Neural progenitor cell (in vitro differentiated cells): Measurements from ENCODE around the gene CUL5.

Experiments
- EZH2 ChIP-seq: fragments of 200-600 bp; sonication (generic); IDR thresholded peaks from 2 replicates; pipeline ENCODE4 v1.6.1; 2017; ENCODE audit warnings: antibody characterized with exemption, mild to moderate bottlenecking, moderate library complexity
- EZH2phosphoT487 ChIP-seq: fragments of 200-600 bp; sonication (generic); IDR thresholded peaks from 2 replicates; pipeline ENCODE4 v1.6.1; 2017; ENCODE audit warnings: antibody characterized with exemption
- TF ChIP-seq, protein P1 (sequence below): fragments of 200-600 bp; sonication (generic); IDR thresholded peaks from 2 replicates; pipeline ENCODE4 v1.5.1; 2017; ENCODE audit warnings: antibody characterized with exemption, mild to moderate bottlenecking

DNA sequence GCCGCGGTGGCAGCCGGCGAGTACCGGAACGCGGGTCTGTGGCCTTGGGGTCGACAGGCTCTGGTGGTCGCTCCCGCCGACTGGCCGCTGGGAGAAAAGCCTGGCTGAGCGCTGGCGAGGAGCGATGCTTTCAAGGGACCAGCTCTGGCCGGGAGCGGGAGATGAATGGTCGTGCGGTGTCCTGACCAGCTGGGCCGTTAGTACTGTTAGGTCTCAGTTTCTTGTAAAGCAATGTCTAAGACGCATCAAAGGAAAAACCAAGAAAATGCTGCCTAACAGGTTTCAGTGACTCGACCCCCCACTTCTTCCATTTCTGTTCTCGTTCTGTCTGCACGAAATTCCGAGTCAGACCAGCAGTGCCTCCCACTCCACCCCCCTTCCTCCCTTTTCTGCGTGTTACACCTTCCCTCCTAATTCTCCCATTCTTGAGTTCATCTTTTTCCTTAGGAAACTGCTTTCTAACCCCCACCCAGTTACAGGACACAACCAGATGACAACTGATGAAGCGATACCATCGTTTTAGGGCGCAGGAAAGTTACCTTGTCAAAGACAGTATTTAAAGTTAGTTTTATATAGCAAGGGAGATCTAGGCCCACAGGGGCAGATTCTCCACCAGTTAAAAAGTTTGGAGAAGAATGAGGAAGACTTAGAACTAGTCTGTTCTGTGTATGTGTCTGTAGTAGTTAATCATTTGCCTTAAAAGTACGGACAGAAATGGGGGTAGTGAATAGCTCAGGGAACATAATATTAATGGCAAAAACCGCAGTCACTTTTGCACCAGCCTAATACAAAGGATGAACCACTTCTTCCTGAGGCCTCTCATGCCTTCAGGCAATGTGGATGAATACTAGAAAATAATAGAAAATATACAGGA is 1.0 kb downstream of the CUL5 start:
- TF ChIP-seq EZH2phosphoT487 (no peak), EZH2 (no peak)
- TF ChIP-seq, protein P1, sequence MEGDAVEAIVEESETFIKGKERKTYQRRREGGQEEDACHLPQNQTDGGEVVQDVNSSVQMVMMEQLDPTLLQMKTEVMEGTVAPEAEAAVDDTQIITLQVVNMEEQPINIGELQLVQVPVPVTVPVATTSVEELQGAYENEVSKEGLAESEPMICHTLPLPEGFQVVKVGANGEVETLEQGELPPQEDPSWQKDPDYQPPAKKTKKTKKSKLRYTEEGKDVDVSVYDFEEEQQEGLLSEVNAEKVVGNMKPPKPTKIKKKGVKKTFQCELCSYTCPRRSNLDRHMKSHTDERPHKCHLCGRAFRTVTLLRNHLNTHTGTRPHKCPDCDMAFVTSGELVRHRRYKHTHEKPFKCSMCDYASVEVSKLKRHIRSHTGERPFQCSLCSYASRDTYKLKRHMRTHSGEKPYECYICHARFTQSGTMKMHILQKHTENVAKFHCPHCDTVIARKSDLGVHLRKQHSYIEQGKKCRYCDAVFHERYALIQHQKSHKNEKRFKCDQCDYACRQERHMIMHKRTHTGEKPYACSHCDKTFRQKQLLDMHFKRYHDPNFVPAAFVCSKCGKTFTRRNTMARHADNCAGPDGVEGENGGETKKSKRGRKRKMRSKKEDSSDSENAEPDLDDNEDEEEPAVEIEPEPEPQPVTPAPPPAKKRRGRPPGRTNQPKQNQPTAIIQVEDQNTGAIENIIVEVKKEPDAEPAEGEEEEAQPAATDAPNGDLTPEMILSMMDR, result no peak
